Measurements from ENCODE around the gene CCDC122. TPM values are rescaled to one million over a fixed set of nuclear protein-coding genes. Genes with fewer than 3 reads are reported as not detected.

Gene CCDC122
- total RNA-seq, 1 experiment from 2014 or later, result 7.9 TPM

DNA sequence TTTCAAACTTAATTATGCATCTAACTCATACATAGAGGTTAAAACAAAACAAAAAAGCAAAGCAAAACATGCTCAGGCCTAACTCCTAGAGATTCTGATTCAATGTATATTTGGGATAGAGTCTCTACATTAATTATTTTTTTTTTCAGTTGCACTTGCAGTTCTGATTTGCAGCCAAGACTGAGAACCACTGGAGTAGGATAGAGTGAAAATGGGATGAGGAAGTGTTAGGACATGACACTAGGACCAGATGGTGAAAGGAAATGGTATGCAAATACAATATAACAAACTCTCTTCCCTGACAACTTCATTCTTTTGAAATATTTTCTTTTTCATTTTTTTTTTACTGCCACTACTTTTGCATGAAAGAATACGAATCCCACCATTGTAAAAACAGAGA is 1.8 kb downstream of the CCDC122 start:
- Histone ChIP-seq H3K9me2 (ENCODE audit: insufficient read depth) (no peaks in the 10 kb centered on the region), H3K4me3 (no peak overlapping the region), H4K20me1 (ENCODE audit: insufficient read depth) (no peaks in the 10 kb centered on the region), H3F3A (ENCODE audit: insufficient read depth, low read depth) (no peaks in the 10 kb centered on the region), H2AFZ (no peak overlapping the region), H3K27me3 (ENCODE audit: insufficient read depth, low read depth) (no peaks in the 10 kb centered on the region), H3K4me2 (peak overlapping the region; percentile 82), H3K79me2 (ENCODE audit: low read depth) (peaks cover 22% of the 10 kb centered on the region), H3K4me1 (replicated peaks; ENCODE audit: insufficient read depth) (0 out of 2 replicates have a peak, but pooled peaks cover 27% of the 10 kb centered on the region), H3K27ac (no peak overlapping the region), H3K9me3 (ENCODE audit: insufficient read depth, low read depth) (no peaks in the 10 kb centered on the region), H3K36me3 (ENCODE audit: low read depth) (peaks cover 6% of the 10 kb centered on the region; the same call in 1 of the 2 replicates)
- ChIA-PET CTCF (interaction anchor here (1.4 kb wide), 1 partner anchor 73 kb away, joined by 4 read pairs; no protein-coding TSS in a partner anchor), POLR2A (ENCODE audit: unreplicated experiment) (no interaction called here)
- BruUV-seq (replicated peaks), result no TSS peak
- TF ChIP-seq EZH2 (IDR thresholded peaks at IDR 0.05; ENCODE audit: low read depth), result no peak
- TF ChIP-seq, protein P1, sequence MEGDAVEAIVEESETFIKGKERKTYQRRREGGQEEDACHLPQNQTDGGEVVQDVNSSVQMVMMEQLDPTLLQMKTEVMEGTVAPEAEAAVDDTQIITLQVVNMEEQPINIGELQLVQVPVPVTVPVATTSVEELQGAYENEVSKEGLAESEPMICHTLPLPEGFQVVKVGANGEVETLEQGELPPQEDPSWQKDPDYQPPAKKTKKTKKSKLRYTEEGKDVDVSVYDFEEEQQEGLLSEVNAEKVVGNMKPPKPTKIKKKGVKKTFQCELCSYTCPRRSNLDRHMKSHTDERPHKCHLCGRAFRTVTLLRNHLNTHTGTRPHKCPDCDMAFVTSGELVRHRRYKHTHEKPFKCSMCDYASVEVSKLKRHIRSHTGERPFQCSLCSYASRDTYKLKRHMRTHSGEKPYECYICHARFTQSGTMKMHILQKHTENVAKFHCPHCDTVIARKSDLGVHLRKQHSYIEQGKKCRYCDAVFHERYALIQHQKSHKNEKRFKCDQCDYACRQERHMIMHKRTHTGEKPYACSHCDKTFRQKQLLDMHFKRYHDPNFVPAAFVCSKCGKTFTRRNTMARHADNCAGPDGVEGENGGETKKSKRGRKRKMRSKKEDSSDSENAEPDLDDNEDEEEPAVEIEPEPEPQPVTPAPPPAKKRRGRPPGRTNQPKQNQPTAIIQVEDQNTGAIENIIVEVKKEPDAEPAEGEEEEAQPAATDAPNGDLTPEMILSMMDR (conservative IDR thresholded peaks at IDR 0.05), result no peak
- DNase-seq, result no peak
- intact Hi-C loops (cut with micrococcal nuclease; ENCODE audit: unreplicated experiment), result loop anchor here (5.0 to 10.0 kb wide), 4 partner anchors 70 to 1213 kb away; no protein-coding TSS in a partner anchor

DNA sequence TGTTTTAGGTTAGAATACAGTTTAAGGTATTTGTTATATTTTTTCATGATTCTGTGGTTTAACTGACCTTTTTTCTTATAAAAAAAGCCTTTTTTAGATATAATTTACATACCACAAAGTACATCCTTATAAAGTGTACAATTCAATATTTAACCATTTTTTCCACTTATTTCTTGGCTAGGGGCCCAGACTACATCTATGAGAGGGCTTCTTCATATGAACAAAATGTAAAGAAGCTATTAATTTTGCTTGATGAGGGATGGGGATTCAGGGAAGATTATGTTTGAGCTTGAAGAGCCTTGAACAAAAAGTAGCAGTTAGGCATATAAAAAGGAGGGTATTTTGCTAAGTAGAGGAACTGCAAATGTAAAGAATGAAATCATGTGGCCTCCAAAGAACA is 2.2 kb downstream of the CCDC122 start:
- no TSS peak for BruUV-seq (replicated peaks)
- H3K36me3 ChIP-seq (ENCODE audit: low read depth), result peaks cover 6% of the 10 kb centered on the region; the same call in 1 of the 2 replicates
- no peaks in the 10 kb centered on the region for H3F3A ChIP-seq (ENCODE audit: insufficient read depth, low read depth)
- H2AFZ ChIP-seq, result no peak overlapping the region
- intact Hi-C loops (cut with micrococcal nuclease; ENCODE audit: unreplicated experiment), result loop anchor here (5.0 to 10.0 kb wide), 4 partner anchors 70 to 1213 kb away; no protein-coding TSS in a partner anchor
- H3K79me2 ChIP-seq (ENCODE audit: low read depth), result peaks cover 22% of the 10 kb centered on the region
- 0 out of 2 replicates have a peak, but pooled peaks cover 27% of the 10 kb centered on the region for H3K4me1 ChIP-seq (replicated peaks; ENCODE audit: insufficient read depth)
- H3K9me3 ChIP-seq (ENCODE audit: insufficient read depth, low read depth), result no peaks in the 10 kb centered on the region
- no peak for DNase-seq
- H3K4me2 ChIP-seq, result peak overlapping the region; percentile 82; the same call in 1 of the 2 replicates
- ChIA-PET POLR2A (ENCODE audit: unreplicated experiment) (interaction anchor here (0.6 kb wide), 1 partner anchor 992 kb away, joined by 4 read pairs; no protein-coding TSS in a partner anchor), CTCF (interaction anchor here (1.4 kb wide), 1 partner anchor 73 kb away, joined by 4 read pairs; no protein-coding TSS in a partner anchor)
- H4K20me1 ChIP-seq (ENCODE audit: insufficient read depth), result no peaks in the 10 kb centered on the region
- TF ChIP-seq, protein P1 (conservative IDR thresholded peaks at IDR 0.05), result no peak
- no peak for TF ChIP-seq EZH2 (IDR thresholded peaks at IDR 0.05; ENCODE audit: low read depth)
- H3K27me3 ChIP-seq (ENCODE audit: insufficient read depth, low read depth), result no peaks in the 10 kb centered on the region
- no peak overlapping the region for H3K4me3 ChIP-seq
- no peak overlapping the region for H3K27ac ChIP-seq
- no peaks in the 10 kb centered on the region for H3K9me2 ChIP-seq (ENCODE audit: insufficient read depth)

DNA sequence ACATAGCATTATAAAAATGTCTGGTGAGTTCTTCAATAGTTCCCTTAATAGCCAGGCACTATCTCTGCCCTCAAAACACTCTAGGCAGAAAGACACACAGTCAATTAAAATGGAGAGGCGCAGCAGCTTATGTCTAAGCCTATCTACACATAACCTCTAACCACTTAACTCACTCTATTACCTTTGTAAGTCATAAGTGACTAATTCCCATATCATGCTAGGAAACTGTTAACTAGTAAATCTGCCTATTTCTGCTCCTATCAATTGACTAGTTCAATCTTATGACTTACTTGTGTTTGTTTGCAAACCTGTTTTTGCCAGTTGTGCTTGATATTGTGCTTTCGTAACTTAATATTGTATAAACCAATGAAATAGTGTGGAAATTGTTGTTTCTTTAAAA is 3.2 kb downstream of the CCDC122 start:
- DNase-seq, result no peak
- no peak overlapping the region for H3K4me3 ChIP-seq
- H3K27me3 ChIP-seq (ENCODE audit: insufficient read depth, low read depth), result no peaks in the 10 kb centered on the region
- no TSS peak for BruUV-seq (replicated peaks)
- no peak overlapping the region for H2AFZ ChIP-seq
- peaks cover 22% of the 10 kb centered on the region for H3K79me2 ChIP-seq (ENCODE audit: low read depth)
- CTCF ChIA-PET, result interaction anchor here (1.4 kb wide), 1 partner anchor 72 kb away, joined by 4 read pairs; no protein-coding TSS in a partner anchor
- H3K4me2 ChIP-seq, result no peak overlapping the region
- H3F3A ChIP-seq (ENCODE audit: insufficient read depth, low read depth), result no peaks in the 10 kb centered on the region
- no peak overlapping the region for H3K27ac ChIP-seq
- intact Hi-C loops (cut with micrococcal nuclease; ENCODE audit: unreplicated experiment), result loop anchor here (5.0 to 10.0 kb wide), 4 partner anchors 69 to 1212 kb away; no protein-coding TSS in a partner anchor
- no peaks in the 10 kb centered on the region for H3K9me2 ChIP-seq (ENCODE audit: insufficient read depth)
- no peaks in the 10 kb centered on the region for H3K9me3 ChIP-seq (ENCODE audit: insufficient read depth, low read depth)
- TF ChIP-seq EZH2 (IDR thresholded peaks at IDR 0.05; ENCODE audit: low read depth), result no peak
- TF ChIP-seq, protein P1 (conservative IDR thresholded peaks at IDR 0.05), result no peak
- H4K20me1 ChIP-seq (ENCODE audit: insufficient read depth), result no peaks in the 10 kb centered on the region
- H3K36me3 ChIP-seq (ENCODE audit: low read depth), result peaks cover 6% of the 10 kb centered on the region; the same call in 1 of the 2 replicates
- H3K4me1 ChIP-seq (replicated peaks; ENCODE audit: insufficient read depth), result 0 out of 2 replicates have a peak, but pooled peaks cover 27% of the 10 kb centered on the region
- POLR2A ChIA-PET (ENCODE audit: unreplicated experiment), result no interaction called here
